B cell (primary cell): ENCODE results near the gene SERBP1.

Experiments used
- CTCF ChIP-seq: fragments of 200-600 bp; IDR thresholded peaks from one replicate; pipeline ENCODE4 v1.8.0; 2022; ENCODE audit warnings: antibody characterized with exemption, mild to moderate bottlenecking
- EZH2 ChIP-seq: IDR thresholded peaks from 2 replicates; pipeline ENCODE4 v1.6.1; 2012; ENCODE audit warnings: borderline replicate concordance, low read depth, mild to moderate bottlenecking, moderate library complexity, low read length; ENCODE audit not compliant: insufficient read depth, poor library complexity, severe bottlenecking

- TF ChIP-seq CTCF (no peak), EZH2 (no peak)
These were observed 21.6 kb upstream of the SERBP1 start for GRCh38 chr1:67451815-67452214.
